CD4-positive, alpha-beta T cell treated with Interleukin-1 beta for 1 hour (primary cell): ENCODE results near the gene ZIC3.

Source experiments
- DNase-seq, 2 donors: peaks; one replicate each; pipeline ENCODE4 v3.0.0-alpha.2; 2020 to 2022

ZIC3 gene

DNA sequence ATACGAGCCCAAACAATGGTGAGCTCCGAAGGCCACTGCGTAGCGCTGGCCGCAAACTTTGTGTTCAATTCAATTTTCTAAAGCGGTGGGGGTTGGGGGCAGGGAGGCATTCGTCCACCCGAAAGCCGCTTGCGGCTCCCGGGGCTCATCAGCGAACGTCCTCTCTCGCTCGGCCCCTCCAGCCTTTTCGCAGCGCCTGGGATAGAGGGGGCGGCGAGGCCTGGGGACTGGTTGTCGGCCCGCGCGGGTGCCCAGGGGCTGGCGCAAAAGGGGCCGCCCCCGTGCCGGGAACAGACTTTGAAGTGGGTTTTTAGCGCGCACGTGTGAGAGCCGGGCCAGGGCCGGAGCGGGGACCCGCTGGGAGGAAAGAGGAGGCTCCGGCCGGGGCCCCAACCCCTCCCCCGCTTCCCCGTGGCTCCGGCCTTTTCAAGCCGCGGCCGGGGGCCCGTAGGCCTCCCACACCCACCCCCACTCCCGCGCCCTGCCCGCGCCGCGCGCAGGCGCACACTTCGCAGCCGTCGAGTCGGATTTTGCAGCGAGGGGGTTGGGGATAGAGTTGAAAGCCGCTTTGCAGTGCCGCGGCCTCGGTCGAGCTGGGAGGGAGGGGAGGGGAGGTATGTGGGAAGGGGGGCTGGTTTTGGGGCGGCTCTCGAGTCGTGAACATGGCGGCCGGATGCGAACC is 8.3 kb downstream of the ZIC3 start:
- no peak for DNase-seq

DNA sequence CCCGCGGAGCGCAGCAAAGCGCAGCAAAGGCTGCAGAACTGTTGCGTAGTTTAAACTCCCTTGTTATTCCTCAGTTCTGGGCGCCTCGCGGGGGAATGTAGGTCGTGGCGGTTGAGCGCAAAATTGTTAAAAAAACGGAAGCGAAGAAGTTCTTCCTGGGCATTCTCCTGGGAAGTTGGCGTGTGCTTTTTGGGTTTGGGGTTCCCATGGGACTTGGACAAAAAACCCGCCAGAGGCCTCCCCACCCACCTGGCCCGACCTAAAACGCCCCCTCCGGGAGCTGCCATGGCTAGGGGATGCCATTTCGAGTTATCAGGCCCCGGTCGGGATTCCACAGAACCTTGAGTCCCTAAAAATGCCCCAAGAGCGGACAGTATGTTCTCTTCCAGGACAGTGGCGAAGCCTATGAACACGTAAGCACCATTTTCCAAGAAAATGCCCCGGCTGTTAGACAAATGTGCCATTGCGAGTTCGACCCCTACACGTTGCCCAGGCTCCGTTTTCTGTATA is 8.9 kb downstream of the ZIC3 start:
- DNase-seq = no peak

DNA sequence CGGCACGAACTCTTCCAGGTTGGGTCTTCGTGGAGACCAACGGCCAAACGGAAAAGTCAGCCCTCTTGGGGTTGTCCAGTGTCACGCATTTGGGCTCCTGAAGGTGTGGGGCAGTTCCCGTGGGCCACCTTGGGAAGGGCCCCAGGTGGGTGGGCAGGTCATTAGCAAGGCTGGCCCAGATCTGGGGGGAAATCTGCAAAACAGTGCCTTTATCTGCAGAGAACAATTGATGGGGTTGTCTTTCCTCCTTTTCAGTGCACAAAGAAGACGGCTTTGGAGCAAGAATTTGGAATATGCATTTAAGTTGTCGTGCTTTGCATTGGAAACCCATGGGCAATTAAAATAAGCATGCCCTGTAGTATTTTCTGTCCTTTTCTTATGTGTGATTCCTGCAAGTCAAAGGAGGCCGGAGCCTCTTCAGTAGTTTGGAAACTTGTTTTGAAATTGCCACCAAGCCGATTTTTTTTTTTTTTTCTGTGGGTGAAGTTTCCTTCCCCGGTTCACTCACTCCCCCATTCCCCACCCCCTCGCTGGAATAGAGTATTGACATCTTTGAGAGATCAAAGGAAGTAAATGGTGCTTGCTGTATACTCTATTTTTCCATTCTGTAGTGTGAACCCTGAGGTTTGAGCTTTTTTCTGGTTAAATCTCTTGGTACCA is 9.8 kb downstream of the ZIC3 start:
- no peak for DNase-seq

DNA sequence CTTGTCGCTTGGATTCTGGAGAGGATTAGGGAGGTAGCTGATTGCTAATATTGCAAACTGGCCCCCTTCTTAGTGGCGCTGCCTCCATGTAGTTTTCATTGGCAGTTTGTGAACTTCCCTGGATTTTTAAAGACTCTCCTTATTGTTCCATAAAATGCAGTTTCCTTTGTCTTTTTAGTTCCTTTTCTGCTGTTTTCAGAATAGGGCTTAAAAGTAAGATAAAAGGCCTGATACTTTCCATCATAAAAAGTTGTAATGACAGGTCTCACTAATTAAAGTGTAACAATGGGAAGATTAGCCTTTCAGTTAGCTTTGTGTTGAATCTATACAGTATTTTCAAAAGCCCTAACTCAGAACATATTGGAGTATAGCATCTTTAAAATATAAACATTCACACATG is 21.2 kb downstream of the ZIC3 start:
- no peak for DNase-seq

DNA sequence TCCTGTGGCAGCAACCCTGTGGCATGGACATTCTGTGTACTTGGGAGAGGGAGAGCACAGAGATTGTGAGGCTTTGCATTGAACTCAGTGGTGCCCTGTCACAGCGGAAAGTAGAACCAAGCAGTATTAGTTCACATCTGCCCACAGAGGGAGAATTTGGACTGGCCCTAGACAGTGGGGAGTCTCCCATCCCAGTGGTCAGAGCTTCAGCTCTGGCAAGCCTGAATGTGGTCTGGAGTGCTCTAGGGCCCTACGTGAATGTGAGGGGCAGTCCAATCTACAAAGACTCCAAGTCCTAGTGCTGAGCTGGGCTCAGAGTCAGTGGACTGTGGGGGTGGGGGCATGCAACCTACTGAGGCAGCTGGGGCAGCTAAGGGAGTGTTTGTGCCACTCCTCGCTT is 34.8 kb downstream of the ZIC3 start:
- DNase-seq = no peak
